ENCODE results near the gene MYO5A.

DNA sequence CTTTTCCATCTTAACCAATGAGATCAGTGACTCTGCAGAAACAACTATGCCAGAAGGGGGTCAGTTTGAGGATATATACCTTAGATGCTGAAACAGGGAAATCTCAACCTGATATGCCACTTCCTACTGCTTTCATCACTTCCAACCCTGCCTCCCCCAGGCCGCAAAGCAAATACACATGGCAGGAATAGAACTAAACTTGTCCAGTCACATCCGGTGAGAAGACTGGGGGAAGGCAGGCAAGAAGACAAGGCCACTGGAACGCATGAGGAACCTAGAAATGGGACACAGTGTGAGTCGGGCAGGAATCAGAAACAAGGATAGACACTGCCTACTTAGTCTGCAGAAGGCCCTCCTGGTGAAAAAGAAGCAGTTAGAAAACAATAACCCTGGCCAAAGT is 90.6 kb downstream of the MYO5A start:
- TF ChIP-seq, protein P1, sequence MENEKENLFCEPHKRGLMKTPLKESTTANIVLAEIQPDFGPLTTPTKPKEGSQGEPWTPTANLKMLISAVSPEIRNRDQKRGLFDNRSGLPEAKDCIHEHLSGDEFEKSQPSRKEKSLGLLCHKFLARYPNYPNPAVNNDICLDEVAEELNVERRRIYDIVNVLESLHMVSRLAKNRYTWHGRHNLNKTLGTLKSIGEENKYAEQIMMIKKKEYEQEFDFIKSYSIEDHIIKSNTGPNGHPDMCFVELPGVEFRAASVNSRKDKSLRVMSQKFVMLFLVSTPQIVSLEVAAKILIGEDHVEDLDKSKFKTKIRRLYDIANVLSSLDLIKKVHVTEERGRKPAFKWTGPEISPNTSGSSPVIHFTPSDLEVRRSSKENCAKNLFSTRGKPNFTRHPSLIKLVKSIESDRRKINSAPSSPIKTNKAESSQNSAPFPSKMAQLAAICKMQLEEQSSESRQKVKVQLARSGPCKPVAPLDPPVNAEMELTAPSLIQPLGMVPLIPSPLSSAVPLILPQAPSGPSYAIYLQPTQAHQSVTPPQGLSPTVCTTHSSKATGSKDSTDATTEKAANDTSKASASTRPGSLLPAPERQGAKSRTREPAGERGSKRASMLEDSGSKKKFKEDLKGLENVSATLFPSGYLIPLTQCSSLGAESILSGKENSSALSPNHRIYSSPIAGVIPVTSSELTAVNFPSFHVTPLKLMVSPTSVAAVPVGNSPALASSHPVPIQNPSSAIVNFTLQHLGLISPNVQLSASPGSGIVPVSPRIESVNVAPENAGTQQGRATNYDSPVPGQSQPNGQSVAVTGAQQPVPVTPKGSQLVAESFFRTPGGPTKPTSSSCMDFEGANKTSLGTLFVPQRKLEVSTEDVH (IDR thresholded peaks at IDR 0.05; ENCODE audit: low read depth, partially characterized antibody), result no peak
- TF ChIP-seq, protein P2, sequence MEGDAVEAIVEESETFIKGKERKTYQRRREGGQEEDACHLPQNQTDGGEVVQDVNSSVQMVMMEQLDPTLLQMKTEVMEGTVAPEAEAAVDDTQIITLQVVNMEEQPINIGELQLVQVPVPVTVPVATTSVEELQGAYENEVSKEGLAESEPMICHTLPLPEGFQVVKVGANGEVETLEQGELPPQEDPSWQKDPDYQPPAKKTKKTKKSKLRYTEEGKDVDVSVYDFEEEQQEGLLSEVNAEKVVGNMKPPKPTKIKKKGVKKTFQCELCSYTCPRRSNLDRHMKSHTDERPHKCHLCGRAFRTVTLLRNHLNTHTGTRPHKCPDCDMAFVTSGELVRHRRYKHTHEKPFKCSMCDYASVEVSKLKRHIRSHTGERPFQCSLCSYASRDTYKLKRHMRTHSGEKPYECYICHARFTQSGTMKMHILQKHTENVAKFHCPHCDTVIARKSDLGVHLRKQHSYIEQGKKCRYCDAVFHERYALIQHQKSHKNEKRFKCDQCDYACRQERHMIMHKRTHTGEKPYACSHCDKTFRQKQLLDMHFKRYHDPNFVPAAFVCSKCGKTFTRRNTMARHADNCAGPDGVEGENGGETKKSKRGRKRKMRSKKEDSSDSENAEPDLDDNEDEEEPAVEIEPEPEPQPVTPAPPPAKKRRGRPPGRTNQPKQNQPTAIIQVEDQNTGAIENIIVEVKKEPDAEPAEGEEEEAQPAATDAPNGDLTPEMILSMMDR (IDR thresholded peaks at IDR 0.05 in 2 of 3, conservative IDR thresholded peaks at IDR 0.05 in 1 of 3; ENCODE audit: control insufficient read depth in 2 of 3, extremely low read depth in 1 of 3, insufficient read depth in 1 of 3, low read depth in 3 of 3, low read length in 3 of 3), result no peak
- TF ChIP-seq HDAC2 (IDR thresholded peaks at IDR 0.05) (no peak), BACH1 (IDR thresholded peaks at IDR 0.05; ENCODE audit: borderline replicate concordance) (no peak), POLR2AphosphoS5 (IDR thresholded peaks at IDR 0.05; ENCODE audit: low read length) (no peak), DPF2 (IDR thresholded peaks at IDR 0.05) (no peak), MAX (IDR thresholded peaks at IDR 0.05; ENCODE audit: low read depth, low read length) (no peak), REST (IDR thresholded peaks at IDR 0.05; ENCODE audit: low read depth, low read length) (no peak), NR2C2 (IDR thresholded peaks at IDR 0.05; ENCODE audit: borderline replicate concordance, control insufficient read depth, insufficient read length, low read depth) (no peak), NRF1 (conservative IDR thresholded peaks at IDR 0.05; ENCODE audit: low read depth, low read length) (no peak), TARDBP (IDR thresholded peaks at IDR 0.05; ENCODE audit: borderline replicate concordance) (no peak), PRDM15 (CRISPR knock-in tag; IDR thresholded peaks at IDR 0.05) (no peak), SP1 (IDR thresholded peaks at IDR 0.05; ENCODE audit: low read depth, low read length) (no peak), TAF1 (IDR thresholded peaks at IDR 0.05; ENCODE audit: borderline replicate concordance, low read depth, low read length) (no peak)
